Astrocyte of the cerebellum (primary cell): ENCODE measurements around the gene C5orf34.
A peak's percentile ranks its signal among the peaks of the same experiment; 100 is the strongest.
"Not testable (repeated sequence)": the region's sequence is repeated elsewhere in the genome, so short reads cannot be mapped to it uniquely, and the experiment has no call there.

Source experiments
- DNase-seq: peaks from one replicate; pipeline ENCODE4 v3.0.0-alpha.2; 2011; ENCODE audit warnings: low read depth
- H3K4me3 ChIP-seq: 2 replicates; pipeline ENCODE4 v1.5.1; 2011; ENCODE audit warnings: mild to moderate bottlenecking, low read depth, low read length, moderate library complexity
- CTCF ChIP-seq: IDR thresholded peaks from 2 replicates; pipeline ENCODE4 v1.5.1; 2012; ENCODE audit warnings: low read length, low read depth, moderate library complexity, mild to moderate bottlenecking; ENCODE audit errors: missing control alignments
- in situ Hi-C: cut with HindIII; loops from 2 replicates; pipeline ENCODE4 v1.10.0; 2017; ENCODE audit warnings: low sequenced_read_pairs

Gene C5orf34

GRCh38 chr5:43556857-43557542, 42.1 kb upstream of the C5orf34 start, which contains the start of gene PAIP1:
TSS of gene PAIP1 (minus strand) at chr5:43557077. CDS start at chr5:43556846, 231 bp downstream.
- peak; percentile 38 for TF ChIP-seq CTCF
- in situ Hi-C loops = no loop called here
- H3K4me3 ChIP-seq = peak within 1 kb of the TSS; percentile 82
- peak; percentile 67 for DNase-seq

DNA sequence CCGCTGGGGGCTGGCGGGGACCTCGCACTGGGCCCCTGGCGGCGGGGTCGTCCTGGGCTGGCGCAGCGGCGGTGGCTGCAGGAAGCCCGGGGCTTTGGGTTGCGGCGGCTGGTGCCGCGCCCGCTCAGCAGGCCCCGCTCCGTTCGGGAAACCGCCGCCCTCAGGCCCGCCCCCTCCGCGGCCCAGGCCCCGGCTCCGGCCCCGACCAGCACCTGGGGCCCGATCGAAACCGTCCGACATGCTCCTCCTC, 41.6 kb upstream of the C5orf34 start:
- in situ Hi-C loops, DNase-seq: not testable (repeated sequence)
- H3K4me3 ChIP-seq = peak overlapping the region; percentile 82

GRCh38 chr5:43555895-43556606, 41.1 kb upstream of the C5orf34 start:
- peak; percentile 2 for TF ChIP-seq CTCF
- peak overlapping the region; percentile 82 for H3K4me3 ChIP-seq
- in situ Hi-C loops = no loop called here
- DNase-seq = no peak

DNA sequence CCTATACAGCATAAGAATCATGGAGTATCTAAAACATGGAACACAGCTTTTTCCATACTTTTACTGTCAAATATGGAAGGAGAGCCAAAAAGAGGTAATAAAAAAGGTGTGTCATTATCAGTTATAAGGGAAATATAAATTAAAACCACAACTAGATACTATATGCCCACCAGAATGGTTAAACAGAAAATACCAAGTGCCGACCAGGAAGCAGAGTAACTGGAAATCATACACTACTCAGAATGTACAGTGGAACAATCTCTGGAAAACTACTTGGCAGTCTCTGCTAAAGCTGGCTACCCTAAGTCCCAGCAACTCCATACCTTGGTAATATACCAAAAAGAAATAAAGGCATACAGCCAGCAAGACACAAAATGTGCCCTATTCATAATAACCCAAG, 39.5 kb upstream of the C5orf34 start:
- peak overlapping the region; percentile 82 for H3K4me3 ChIP-seq
- in situ Hi-C loops = no loop called here
- DNase-seq = no peak
- no peak for TF ChIP-seq CTCF

DNA sequence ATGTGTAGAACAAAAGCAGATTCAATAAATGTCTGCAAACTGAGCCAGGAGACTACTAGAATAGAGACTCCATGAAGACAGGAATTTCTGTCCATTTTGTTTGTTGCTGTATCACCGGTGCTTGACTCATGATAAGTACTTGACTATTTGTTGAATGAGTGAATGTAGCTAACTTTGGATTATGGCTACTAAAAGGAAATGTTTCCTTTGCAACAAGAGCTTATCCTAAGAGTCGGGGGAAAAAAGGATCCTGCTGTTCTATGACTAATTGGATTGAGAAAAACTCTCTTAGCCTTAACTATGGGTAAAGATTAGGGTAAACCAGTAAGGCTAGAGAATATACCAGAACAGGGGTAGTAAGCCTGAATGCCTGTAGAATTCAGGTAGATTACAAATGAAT, 38.4 kb upstream of the C5orf34 start:
- no peak for TF ChIP-seq CTCF
- H3K4me3 ChIP-seq = no peak overlapping the region
- in situ Hi-C loops = no loop called here
- DNase-seq = no peak

GRCh38 chr5:43551731-43552130, 36.8 kb upstream of the C5orf34 start:
- no peak for DNase-seq
- in situ Hi-C loops = no loop called here

DNA sequence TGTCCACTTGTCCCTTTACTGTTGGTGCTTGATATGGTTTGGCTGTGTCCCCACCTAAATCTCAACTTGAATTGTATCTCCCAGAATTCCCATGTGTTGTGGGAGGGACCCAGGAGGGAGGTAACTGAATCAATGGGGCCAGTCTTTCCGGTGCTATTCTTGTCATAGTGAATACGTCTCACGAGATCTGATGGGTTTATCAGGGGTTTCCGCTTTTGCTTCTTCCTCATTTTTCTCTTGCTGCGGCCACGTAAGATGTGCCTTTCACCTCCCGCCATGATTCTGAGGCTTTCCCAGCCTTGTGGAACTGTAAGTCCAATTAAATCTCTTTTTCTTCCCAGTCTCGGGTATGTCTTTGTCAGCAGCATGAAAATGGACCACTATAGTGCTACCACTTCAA, 34.3 kb upstream of the C5orf34 start:
- in situ Hi-C loops, H3K4me3 ChIP-seq, DNase-seq: not testable (repeated sequence)

More at GRCh38 chr5:43551731-43552130, 36.8 kb upstream of the C5orf34 start:
- no peak for TF ChIP-seq CTCF
- H3K4me3 ChIP-seq = no peak overlapping the region
